HG03097 (cell line): ENCODE results near the gene KCNMA1.

Experiments
- ATAC-seq: cut with Tn5 transposase; IDR thresholded peaks from one replicate; pipeline ENCODE4 v1.9.1; 2021; ENCODE audit not compliant: unreplicated experiment, low FRiP score

Gene KCNMA1

GRCh38 chr10:77051837-77052236 is 585.8 kb downstream of the KCNMA1 start:
- no peak for ATAC-seq

DNA sequence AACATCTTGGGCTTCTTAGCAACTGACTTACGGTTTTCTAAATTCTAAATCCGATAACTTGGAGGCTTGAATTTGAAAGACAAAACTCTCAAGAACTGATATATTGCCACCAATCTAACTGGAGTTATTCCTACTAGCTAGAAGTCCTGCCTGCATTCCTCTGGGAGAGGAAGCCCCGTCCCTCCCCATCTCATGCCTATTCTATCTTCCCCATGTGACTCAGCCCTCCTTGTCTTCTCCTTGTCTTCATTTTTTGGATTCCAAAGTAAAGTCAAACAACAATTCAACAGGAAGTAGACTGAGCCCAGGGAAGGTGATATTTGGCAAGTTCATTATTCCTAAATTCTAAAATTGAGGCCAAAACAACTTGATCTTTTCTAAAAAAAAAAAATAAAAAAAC is 587.7 kb downstream of the KCNMA1 start:
- ATAC-seq, result no peak

DNA sequence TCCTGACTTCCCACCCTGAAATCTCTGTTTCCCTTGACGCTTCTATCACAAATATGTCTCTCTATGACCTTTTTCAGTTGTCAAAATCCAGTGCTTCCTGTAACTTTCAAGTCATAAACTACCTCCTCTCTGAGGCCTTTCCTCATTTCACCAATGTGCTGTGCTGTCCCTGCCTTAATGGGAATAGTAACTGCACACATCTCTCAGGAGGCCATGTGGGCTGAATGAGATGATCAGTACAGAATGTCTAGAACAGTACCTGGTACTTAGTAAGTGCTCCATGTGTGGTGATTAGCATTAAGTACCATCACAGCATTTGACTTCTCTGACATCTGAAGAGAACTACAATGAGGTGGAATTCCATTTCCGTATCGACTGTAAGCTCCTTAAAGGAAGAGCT is 588.5 kb downstream of the KCNMA1 start:
- ATAC-seq, result no peak

- ATAC-seq, result no peak
Measured at GRCh38 chr10:77045085-77045484, 592.5 kb downstream of the KCNMA1 start.

DNA sequence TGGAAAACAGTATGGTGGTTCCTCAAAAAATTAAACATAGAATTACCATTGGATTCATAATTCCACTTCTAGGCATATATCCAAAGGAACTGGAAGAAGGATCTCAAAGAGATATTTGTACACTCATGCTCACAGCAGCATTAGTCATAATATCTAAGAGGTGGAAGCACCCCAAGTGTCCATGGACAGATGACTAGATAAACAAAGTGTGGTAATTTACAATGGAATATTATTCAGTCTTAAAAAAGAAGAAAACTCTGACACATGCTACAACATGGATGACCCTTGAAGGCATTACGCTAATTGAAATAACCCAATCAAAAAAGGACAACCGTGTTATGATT is 594.2 kb downstream of the KCNMA1 start:
- no peak for ATAC-seq

- no peak for ATAC-seq
Measured at GRCh38 chr10:77042706-77043419, 594.7 kb downstream of the KCNMA1 start.

DNA sequence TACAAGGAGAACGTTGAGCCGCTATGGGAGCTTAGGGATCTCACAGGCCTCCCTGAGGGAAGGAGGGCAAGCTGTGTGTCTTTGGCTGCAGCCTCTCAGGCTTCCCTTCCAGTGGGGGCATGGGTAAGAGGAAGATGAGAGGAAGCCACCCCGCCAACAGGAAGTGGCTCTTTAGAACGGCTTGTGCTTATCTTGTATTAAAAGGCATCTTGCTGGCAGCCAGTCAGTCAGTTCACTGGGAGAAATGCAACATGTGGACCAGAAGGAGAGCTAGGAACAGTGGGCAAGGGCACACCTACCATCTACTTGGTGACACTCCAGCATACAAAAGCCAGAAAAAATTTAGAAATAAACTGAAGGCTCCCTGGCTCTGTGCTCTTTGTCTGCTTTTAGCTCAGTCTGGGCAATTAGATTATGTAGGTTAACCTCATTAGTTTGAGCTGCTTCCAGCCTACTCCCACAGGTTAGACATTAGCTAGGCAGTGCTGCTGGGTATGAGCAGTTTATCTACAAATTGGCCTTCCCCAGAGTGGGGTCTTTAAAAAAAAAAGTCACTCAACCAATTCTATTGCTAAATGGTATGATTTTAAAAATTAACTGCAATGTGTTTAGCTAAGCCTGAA is 595.9 kb downstream of the KCNMA1 start:
- no peak for ATAC-seq

GRCh38 chr10:77038407-77038806 is 599.2 kb downstream of the KCNMA1 start:
- no peak for ATAC-seq

- no peak for ATAC-seq
Measured at GRCh38 chr10:77037735-77038403, 599.7 kb downstream of the KCNMA1 start.

DNA sequence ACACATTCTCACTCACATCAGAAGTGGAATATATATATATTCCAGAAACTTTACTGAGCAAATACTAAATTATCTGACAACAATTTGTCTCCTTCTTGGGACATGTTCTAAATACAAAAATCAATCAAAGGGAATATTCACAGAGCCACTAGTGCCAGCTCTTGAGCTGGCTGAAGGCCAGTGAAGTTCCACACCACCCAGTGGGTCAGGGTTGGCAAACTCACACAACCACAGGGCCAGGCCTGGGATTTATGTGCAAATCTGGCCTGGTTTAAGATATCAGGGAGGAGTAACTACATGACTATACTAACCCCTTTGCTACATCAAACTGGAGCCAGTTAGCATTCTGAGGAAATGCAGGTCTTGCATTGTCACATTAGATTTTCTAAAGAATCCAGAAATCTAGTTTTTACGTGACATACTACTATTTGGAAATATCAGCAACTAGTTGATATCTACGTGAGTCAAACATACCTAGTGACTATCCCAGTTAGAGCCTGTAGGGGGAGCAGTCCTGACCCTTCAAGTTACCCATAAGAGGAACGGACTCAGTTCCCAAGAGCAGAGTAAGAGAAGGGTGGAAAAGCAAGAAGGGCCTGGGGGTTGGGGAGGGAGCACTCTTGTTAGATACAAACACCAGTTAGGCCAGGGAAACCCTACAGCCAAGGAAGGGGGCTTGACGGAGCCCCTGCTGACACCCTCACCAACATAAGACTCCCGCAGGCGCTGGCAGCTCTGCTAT is 600.4 kb downstream of the KCNMA1 start:
- no peak for ATAC-seq

- no peak for ATAC-seq
Measured at GRCh38 chr10:77036276-77036675, 601.3 kb downstream of the KCNMA1 start.

DNA sequence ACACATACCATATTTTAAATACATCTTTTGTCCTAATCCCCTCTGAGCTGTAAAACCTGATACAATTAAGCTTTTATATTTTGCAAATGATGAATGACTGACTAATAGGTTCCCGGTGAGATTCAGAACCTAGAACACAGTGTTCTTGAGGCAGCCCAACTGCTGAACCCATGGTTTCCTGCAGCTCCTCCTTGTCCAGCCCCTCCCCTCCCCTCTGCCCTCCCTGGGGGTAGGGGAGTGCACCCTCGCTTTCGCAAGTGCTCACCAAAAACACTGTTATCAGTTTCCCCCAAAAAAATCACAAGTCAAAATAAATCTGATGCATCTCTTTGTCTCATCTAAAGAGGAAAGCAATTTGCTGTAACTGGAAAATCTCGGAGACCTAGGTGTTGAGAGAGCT is 602.8 kb downstream of the KCNMA1 start:
- no peak for ATAC-seq

- no peak for ATAC-seq
Measured at GRCh38 chr10:77034240-77034639, 603.4 kb downstream of the KCNMA1 start.

GRCh38 chr10:77032188-77032570 is 605.4 kb downstream of the KCNMA1 start:
- no peak for ATAC-seq

DNA sequence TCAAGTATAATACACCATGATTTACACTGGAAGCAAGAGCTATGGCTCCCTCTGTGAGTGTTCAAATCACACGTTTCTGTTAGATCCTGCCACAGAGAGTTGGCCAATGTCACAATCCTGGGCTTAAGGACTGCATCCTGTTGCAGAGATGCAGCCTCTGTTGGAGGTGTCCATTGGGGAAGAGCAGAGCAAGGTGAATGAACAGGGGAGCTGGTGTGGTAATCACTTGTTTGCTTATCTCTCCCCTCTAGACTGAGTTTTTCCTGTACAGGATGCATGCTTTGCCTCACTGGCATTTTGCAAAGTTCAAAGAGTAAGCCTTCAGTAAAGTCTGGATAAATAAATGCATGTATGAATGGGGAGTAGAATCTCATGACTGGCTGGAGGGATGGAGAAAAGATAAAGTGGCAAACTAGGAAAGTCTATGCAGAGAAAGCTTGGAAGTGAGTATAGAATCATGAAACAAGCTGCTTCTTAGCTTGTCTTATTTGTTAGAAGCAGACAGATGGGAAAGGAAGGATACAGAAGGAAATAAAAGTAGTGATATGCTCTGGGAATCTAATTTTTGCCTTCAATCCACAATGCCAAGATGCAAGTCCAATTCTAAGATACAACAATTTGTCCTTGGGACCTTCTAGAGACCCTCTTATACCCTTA is 605.9 kb downstream of the KCNMA1 start:
- no peak for ATAC-seq

GRCh38 chr10:77030974-77031373 is 606.6 kb downstream of the KCNMA1 start:
- no peak for ATAC-seq

- ATAC-seq, result no peak
Measured at GRCh38 chr10:77029777-77030717, 607.6 kb downstream of the KCNMA1 start.

GRCh38 chr10:77028042-77028441 is 609.6 kb downstream of the KCNMA1 start:
- ATAC-seq, result no peak

GRCh38 chr10:77027576-77027975 is 610.0 kb downstream of the KCNMA1 start:
- no peak for ATAC-seq

- no peak for ATAC-seq
Measured at GRCh38 chr10:77027141-77027540, 610.5 kb downstream of the KCNMA1 start.
